Stomach (tissue), 9 donors: Measurements from ENCODE around the gene SCN4A. TPM values are rescaled to one million over a fixed set of nuclear protein-coding genes. Genes with fewer than 3 reads are reported as not detected.

ENCODE experiments used
- DNase-seq, 2 donors: peaks; one replicate each; pipeline versions ENCODE4 v3.0.0 to v3.0.0-alpha.2; 2013 to 2019
- H3K27ac ChIP-seq, 5 donors: fragments of 200-600 bp in 4 of 5; sonication (generic) in 4 of 5; one replicate each; pipeline ENCODE4 v1.5.1; 2013 to 2019; ENCODE audit warnings: mild to moderate bottlenecking in 1 of 5, moderate library complexity in 1 of 5
- H3K27me3 ChIP-seq, 3 donors: fragments of 200-600 bp; sonication (generic); one replicate each; pipeline ENCODE4 v1.5.1; 2017 to 2019; ENCODE audit warnings: mixed run types in 1 of 3
- H3K36me3 ChIP-seq, 4 donors: fragments of 200-600 bp; sonication (generic); 1 replicate in 3 of 4; 2 replicates in 1 of 4; pipeline ENCODE4 v1.5.1; 2016 to 2019
- H3K4me1 ChIP-seq, 4 donors: fragments of 200-600 bp; sonication (generic); one replicate each; pipeline ENCODE4 v1.5.1; 2016 to 2019
- H3K4me3 ChIP-seq, 4 donors: fragments of 200-600 bp; sonication (generic) in 3 of 4; one replicate each; pipeline ENCODE4 v1.5.1; 2016 to 2019; ENCODE audit warnings: mild to moderate bottlenecking in 1 of 4
- H3K9me3 ChIP-seq, 4 donors: fragments of 200-600 bp; sonication (generic); one replicate each; pipeline ENCODE4 v1.5.1; 2016 to 2019
- CTCF ChIP-seq, 7 experiments: fragments of 450-650 bp in 4 of 7; fragments of 200-600 bp in 3 of 7; sonication (generic) in 3 of 7; IDR thresholded peaks; one replicate each; pipeline ENCODE4 v1.5.1; 2016 to 2019; ENCODE audit warnings: antibody characterized with exemption in 7 of 7, control low read depth in 2 of 7, mild to moderate bottlenecking in 1 of 7
- EP300 ChIP-seq: sonication (generic); formaldehyde crosslinking; IDR thresholded peaks from one replicate; pipeline ENCODE4 v1.6.1; 2017; ENCODE audit warnings: antibody characterized with exemption
- POLR2A ChIP-seq, 4 donors: fragments of 450-650 bp; IDR thresholded peaks; one replicate each; pipeline ENCODE4 v1.6.1; 2016; ENCODE audit warnings: antibody characterized with exemption in 4 of 4, control low read depth in 2 of 4, mild to moderate bottlenecking in 1 of 4, moderate library complexity in 1 of 4
- POLR2AphosphoS5 ChIP-seq, 3 donors: sonication (generic); formaldehyde crosslinking; IDR thresholded peaks; one replicate each; pipeline ENCODE4 v1.6.1; 2016; ENCODE audit warnings: antibody characterized with exemption in 3 of 3
- WGBS, 5 donors: extraction: QIAGEN DNeasy Blood & Tissue Kit in 3 of 5; methylation state at CpG; one replicate each; pipeline versions ENCODE4 v1.1.5 to v1.1.7; 2013 to 2018; 5-methylcytosine and 5-hydroxymethylcytosine counted together
- intact Hi-C: fragments of 100-400 bp; cut with DNase I; formaldehyde crosslinking; loops from one replicate; pipeline ENCODE4 v1.15.1; 2023; ENCODE audit warnings: low total_unique reads
- polyA plus RNA-seq, 3 donors: library from polyadenylated mRNA; stranded (reverse); fragments of 200-250 nt; gene quantifications; one replicate each; pipeline ENCODE4 v1.2.3, GENCODE V29; 2013
- total RNA-seq, 5 donors: library from RNA; depleted of rRNA; stranded (reverse); fragments of >200 nt; gene quantifications; one replicate each; pipeline versions ENCODE4 v1.1.0 to v1.2.3, GENCODE V29; 2014 to 2016
- donor health status: healthy with polysubstance abuse.
- donor health status: Bipolar disorder and iron deficiency.
- donor health status: healthy.

The SCN4A gene
- total and polyA plus RNA-seq, 8 donors: 0.05 to 2.7 (median 0.74) TPM; not detected in 2

GRCh38 chr17:64006361-64007088, 33.8 kb upstream of the SCN4A start:
- Histone ChIP-seq H3K36me3 (peaks cover 0 to 16% (median 4%) of the 10 kb centered on the region in 4 donors), H3K9me3 (peaks cover 0 to 3% (median 0%) of the 10 kb centered on the region in 4 donors), H3K4me3 (peak overlapping the region in 1 of 4 donors; percentile 22), H3K27me3 (peaks cover 0 to 7% (median 0%) of the 10 kb centered on the region in 3 donors), H3K4me1 (peaks cover 0 to 40% (median 24%) of the 10 kb centered on the region in 4 donors), H3K27ac (peak overlapping the region in 4 of 5 donors; percentile 47 to 59 (median 54))
- intact Hi-C loops: no loop called here
- peak in 1 of 2 donors; percentile 78 for DNase-seq
- TF ChIP-seq POLR2A (IDR thresholded peaks at IDR 0.05): no peak
- peak; percentile 20 to 32 (median 31) for TF ChIP-seq POLR2AphosphoS5 (IDR thresholded peaks at IDR 0.05)
- TF ChIP-seq CTCF (IDR thresholded peaks at IDR 0.05): no peak
- TF ChIP-seq EP300: no peak
- 73 to 78% (median 75%) methylated on average over 12 to 13 of the region's 13 CpGs for WGBS, 5 donors

GRCh38 chr17:64005734-64006167, 33.0 kb upstream of the SCN4A start:
- Histone ChIP-seq H3K4me3 (peak overlapping the region in 2 of 4 donors; percentile 4 to 22), H3K9me3 (peaks cover 0 to 3% (median 0%) of the 10 kb centered on the region in 4 donors), H3K27ac (peak overlapping the region in 4 of 5 donors; percentile 25 to 59 (median 52)), H3K4me1 (peaks cover 0 to 40% (median 27%) of the 10 kb centered on the region in 4 donors), H3K36me3 (peaks cover 0 to 16% (median 4%) of the 10 kb centered on the region in 4 donors), H3K27me3 (peaks cover 0 to 13% (median 0%) of the 10 kb centered on the region in 3 donors)
- 22 to 36% (median 30%) methylated on average over 5 to 6 of the region's 6 CpGs for WGBS, 5 donors
- TF ChIP-seq EP300 (no peak), CTCF (IDR thresholded peaks at IDR 0.05) (no peak), POLR2AphosphoS5 (IDR thresholded peaks at IDR 0.05) (no peak), POLR2A (IDR thresholded peaks at IDR 0.05) (no peak)
- DNase-seq: peak; percentile 64 to 86
- intact Hi-C loops: no loop called here

DNA sequence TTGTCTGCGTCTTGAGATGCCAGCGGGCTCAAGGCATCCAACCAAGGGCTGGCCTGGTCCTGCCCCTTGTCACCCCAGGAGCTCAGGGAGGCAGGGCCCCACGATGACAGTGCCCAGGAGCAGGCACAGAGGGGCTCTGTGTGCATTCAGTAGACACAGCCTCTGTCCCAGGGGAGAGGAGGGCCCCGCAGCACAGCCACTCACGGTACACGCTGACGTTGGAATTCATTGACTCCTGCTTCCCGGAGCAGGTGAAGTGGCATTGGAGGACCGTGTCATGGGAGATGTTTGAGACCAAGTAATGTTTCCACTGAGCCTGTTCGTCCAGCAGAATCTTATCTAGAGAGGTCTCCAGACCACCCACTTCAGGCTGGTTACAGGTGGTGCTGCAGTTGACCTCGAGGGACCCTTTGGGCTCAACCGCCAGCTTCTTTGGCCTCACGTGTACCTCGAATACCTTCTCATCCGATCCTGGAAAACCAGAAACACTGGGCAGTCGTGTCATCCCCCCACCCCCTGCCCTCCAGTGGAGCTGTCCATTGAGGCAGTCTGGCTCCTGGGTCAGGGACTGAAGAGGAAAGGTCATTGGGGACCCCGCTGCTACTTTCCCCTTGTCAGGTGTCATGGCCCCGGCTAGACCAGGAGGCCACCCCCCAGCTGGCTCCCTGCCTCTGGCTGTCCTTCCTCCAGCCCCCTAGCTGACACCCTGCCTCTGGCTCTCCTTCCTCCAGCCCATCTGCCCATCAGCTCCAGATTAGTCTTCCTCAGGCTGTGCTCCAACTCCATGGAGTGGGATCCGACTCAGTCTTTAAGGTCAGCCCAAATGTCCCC, 32.4 kb upstream of the SCN4A start:
- Histone ChIP-seq H3K4me1 (peaks cover 0 to 40% (median 27%) of the 10 kb centered on the region in 4 donors), H3K9me3 (peaks cover 0 to 3% (median 0%) of the 10 kb centered on the region in 4 donors), H3K27ac (peak overlapping the region in 4 of 5 donors; percentile 25 to 59 (median 52)), H3K4me3 (peak overlapping the region in 2 of 4 donors; percentile 4 to 22), H3K36me3 (peaks cover 0 to 16% (median 4%) of the 10 kb centered on the region in 4 donors), H3K27me3 (peaks cover 0 to 15% (median 0%) of the 10 kb centered on the region in 3 donors)
- 76 to 80% (median 76%) methylated on average over 11 to 19 of the region's 19 CpGs for WGBS, 5 donors
- peak; percentile 19 to 23 for DNase-seq
- no peak for TF ChIP-seq POLR2A (IDR thresholded peaks at IDR 0.05)
- TF ChIP-seq POLR2AphosphoS5 (IDR thresholded peaks at IDR 0.05): no peak
- no peak for TF ChIP-seq EP300
- no peak for TF ChIP-seq CTCF (IDR thresholded peaks at IDR 0.05)
- intact Hi-C loops: no loop called here

GRCh38 chr17:64004218-64004770, 31.6 kb upstream of the SCN4A start:
- no peak overlapping the region for H3K27ac ChIP-seq
- WGBS, 5 donors: 89 to 95% (median 93%) methylated on average over 7 of the region's 7 CpGs

More at GRCh38 chr17:64004218-64004770, 31.6 kb upstream of the SCN4A start:
- intact Hi-C loops: no loop called here
- no peak overlapping the region for H3K4me3 ChIP-seq
- H3K4me1 ChIP-seq: peaks cover 0 to 40% (median 25%) of the 10 kb centered on the region in 4 donors
- no peak for DNase-seq
- H3K9me3 ChIP-seq: no peaks in the 10 kb centered on the region
- TF ChIP-seq POLR2AphosphoS5 (IDR thresholded peaks at IDR 0.05) (no peak), POLR2A (IDR thresholded peaks at IDR 0.05) (no peak), CTCF (IDR thresholded peaks at IDR 0.05) (no peak), EP300 (no peak)
- peaks cover 0 to 22% (median under 1%) of the 10 kb centered on the region in 3 donors for H3K27me3 ChIP-seq
- peaks cover 0 to 16% (median 4%) of the 10 kb centered on the region in 4 donors for H3K36me3 ChIP-seq
